HG02678 (cell line): ENCODE measurements around the gene GSK3B.

Experiments used
- ATAC-seq: cut with Tn5 transposase; IDR thresholded peaks from one replicate; pipeline ENCODE4 v1.9.1; 2021; ENCODE audit warnings: mild to moderate bottlenecking, moderate library complexity; ENCODE audit not compliant: unreplicated experiment

GSK3B gene

DNA sequence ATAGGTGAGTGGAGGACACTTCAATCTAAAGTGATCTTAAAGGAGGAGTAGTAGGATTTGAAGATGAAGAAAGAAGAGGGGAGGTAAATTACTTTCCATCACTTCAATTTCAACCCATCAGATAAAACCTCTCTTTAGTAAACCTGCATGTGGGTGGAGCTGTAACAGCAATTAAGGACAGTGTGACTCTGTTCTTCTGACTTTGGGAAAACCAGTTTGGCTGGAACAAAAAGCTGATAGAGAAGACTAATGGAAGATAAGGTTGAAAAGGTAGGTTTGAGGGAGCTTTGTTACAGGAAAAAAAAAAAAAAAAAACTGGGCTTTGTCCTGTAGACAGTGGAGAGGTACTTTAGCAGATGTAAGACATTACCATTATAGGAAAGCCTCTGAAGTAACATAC lies 4.5 kb upstream of the GSK3B start:
- no peak for ATAC-seq

- ATAC-seq, result no peak
Measured at GRCh38 chr3:120095979-120096426, 1.8 kb upstream of the GSK3B start.

DNA sequence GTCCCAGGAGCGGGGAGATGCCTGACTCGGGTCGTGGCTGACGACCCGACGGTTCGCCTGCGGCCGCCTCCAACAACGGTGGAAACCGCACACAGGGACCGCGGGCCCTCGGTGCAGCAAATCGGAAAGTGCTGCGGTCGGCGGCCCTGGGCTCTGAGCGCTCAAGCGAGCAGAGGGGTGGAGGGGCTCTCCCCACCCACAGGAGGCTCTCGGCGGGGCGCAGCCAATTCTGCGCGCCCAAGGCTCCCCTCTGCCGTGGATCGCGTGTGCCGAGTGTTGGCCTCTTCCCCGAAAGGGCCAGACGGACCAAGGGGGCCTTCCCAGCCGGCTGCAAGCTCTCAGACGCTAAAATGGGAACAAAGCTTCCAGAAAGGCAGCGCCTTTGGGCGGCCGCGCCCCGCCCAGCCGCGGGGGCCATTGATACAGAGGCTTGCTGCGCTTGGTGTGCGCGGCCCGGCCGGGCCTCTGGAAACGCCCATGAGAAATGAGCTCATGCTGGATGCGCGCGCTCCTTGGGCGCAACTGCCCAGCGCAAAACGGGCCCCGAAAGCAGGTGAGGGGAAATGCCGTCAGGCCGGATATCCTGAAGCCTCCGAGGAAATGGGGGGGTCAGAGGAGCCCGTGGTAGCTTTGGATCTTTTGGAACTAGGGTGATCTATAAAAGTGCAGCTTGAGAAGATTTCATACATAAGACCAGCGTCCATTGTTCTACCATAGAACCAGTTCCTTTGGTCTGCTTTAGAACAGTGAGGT lies 1.2 kb upstream of the GSK3B start:
- ATAC-seq, result peak; percentile 42

DNA sequence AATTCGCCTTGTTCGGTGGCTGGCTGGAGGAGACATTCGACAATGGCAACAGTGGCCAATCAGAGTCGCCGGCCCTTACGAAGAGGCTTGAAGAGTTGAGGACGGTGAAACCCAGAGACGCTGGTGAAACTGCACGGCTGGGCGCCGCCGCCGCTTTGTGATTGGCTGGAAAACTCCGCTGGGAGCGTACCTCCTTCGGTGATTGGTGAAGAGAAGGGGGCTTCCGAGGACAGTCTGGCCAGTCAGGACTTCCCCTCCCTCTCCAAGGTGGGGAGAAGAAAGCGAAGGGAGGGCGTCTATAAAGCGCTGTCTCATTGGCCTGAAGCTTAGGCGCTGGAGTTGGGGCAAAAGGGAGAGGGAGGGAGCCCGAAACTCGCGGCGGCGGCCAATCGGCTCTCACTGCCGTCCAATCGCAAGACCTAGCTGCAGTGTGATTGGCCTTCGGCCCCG lies 554 bp upstream of the GSK3B start:
- ATAC-seq, result peak; percentile 66

- ATAC-seq, result no peak
Measured at GRCh38 chr3:120093119-120093910, 932 bp downstream of the GSK3B start.

- no peak for ATAC-seq
Measured at GRCh38 chr3:120092474-120092873, 1.8 kb downstream of the GSK3B start.

DNA sequence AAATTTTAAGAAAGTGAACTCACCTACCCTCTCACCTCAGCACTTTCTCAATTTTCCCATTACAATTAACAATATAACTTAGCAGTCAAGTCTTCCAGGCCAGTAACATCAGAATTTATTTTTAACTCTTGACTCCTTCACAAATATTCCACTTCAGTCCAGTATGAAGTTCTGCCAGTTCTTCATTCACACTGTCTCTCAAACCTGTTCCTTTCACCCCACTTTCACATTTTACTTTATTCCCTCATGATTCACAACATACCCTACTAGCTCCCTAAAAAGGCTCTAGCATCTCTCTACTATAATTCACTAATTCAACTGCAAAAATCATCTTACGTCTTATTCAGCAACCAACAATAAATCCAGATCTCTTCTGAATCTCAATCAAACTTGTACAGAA lies 3.8 kb downstream of the GSK3B start:
- ATAC-seq, result no peak

DNA sequence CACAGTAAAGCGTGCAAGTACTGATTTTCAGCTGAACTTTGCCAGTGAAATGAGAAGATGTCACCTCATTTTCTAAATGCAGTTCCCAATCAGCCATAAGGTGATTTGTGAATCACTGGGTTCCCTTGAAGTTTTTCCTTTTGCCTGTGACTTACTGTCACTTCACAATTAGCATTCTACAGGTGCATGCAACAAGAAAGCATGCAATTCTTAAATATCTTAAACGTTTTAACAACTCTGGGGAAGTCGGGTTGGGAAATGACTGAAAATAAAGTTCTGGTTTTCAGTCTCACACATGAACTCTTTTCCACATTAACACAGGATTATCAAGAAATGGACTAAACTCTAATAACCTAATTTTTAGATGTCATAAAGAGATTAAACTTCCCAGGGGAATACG lies 5.2 kb downstream of the GSK3B start:
- no peak for ATAC-seq

DNA sequence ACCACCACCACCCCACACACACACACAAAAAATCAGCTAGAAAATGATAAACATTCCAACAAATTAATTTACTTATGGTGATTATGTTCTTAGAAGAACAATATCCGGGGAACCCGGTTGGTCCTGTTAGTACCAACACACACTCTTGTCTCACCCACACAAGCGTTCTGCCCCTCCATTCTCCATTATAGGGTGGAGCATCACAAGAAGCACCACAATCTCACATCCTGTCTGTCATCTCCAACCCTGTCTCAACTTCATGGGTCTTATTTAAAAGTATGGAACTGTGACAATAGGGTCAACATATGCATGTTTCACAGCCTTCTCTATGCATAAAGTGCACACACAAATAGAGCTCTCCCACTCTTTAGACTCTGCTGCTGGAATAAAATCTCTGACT lies 5.6 kb downstream of the GSK3B start:
- ATAC-seq, result no peak

- peak; percentile 62 for ATAC-seq
Measured at GRCh38 chr3:120081719-120082118, 12.5 kb downstream of the GSK3B start.

- no peak for ATAC-seq
Measured at GRCh38 chr3:120080836-120081235, 13.4 kb downstream of the GSK3B start.

DNA sequence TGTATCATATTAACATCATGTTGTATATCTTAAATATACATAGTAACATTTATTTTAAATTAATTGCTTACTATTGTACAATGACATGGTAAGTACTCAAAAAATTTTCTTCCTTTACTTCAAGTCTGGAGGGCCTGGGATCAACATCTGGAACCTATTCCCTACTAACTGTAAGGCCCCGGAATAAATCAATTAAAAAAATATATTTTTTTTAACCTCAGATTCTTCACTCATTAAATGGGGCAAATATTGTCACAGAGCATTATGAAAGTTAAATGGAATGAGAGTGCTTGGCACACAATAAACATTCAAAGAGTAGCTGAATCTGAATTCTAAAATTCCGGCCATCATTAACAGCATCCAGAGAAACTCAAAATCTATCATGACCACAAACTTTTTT lies 16.5 kb downstream of the GSK3B start:
- no peak for ATAC-seq

GRCh38 chr3:120072867-120073525 lies 21.3 kb downstream of the GSK3B start:
- ATAC-seq, result no peak

- ATAC-seq, result no peak
Measured at GRCh38 chr3:120071259-120071658, 23.0 kb downstream of the GSK3B start.

DNA sequence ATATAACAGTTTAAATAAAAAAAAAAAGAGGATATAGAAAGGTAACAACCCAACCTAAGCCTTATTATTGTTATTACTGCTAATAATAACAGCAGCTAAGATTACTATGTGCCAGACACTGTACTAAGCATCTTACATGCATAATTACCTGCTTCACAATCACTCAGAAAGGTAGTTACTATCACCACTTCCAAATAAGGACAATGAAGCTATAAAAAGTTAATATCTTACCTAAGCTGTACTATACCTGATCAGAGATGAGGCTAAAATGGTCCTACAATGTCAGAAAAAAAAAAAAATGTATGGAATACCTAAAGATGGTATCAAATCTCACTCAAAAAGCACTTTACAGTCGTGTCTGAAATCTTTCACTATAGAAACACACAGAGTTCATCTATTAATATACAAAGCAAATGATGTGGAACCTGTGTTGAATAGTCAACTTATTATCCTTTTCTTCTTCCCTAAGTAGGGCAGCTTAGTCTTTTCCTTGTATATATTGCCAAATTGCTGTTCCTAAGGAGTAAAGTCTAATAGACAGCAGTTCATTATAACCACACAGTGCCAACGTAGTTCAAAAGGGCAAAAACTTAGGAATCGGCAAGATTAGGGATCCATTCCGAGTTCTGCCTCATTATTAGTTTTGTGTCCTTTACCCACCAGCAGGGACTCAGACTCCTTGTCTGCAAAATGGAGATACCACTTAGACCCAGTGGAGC lies 23.8 kb downstream of the GSK3B start:
- no peak for ATAC-seq

DNA sequence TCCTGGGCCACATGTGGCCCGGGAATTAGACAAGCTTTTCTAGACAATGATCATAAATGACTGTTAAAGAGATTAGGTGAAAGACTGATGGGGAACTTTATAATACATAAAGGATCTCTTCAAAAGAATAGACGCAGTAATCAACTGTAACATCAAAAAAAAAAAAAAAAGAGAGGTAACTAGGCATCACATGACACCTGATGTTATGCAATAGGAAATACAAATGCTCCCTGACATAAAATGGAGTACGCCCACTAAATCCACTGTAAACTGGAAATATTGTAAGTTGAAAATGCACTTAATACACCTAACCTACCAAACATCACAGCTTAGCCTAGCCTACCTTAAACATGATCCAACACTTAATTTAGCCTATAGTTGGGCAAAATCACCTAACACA lies 27.2 kb downstream of the GSK3B start:
- no peak for ATAC-seq

DNA sequence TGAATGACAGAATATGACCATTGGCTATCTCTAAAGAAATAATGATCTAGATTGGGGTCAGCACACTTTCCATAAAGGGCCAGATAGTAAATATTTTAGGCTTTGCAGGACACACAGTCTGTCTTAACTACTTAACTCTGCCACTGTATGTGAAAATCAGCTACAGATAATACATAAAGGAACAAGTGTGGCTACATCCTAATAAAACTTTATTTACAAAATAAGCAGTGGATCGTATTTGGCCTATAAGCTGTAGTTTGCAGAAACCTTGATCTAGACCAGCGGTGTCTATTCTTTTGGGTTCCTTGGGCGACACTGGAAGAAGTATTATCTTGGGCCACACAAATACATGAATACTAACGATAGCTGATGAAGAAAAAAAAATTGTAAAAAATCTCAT lies 27.6 kb downstream of the GSK3B start:
- ATAC-seq, result no peak

- no peak for ATAC-seq
Measured at GRCh38 chr3:120064641-120065040, 29.6 kb downstream of the GSK3B start.

GRCh38 chr3:120062474-120062873 lies 31.8 kb downstream of the GSK3B start:
- ATAC-seq, result no peak

GRCh38 chr3:120059081-120059864 lies 35.0 kb downstream of the GSK3B start:
- no peak for ATAC-seq
